ENCODE measurements around the gene UBE2E1.
"Not testable (repeated sequence)": the region's sequence is repeated elsewhere in the genome, so short reads cannot be mapped to it uniquely, and the experiment has no call there.

The UBE2E1 gene

GRCh38 chr3:23845326-23846216 is 39.8 kb downstream of the UBE2E1 start:
- no peak for DNase-seq (ENCODE audit: low read depth in 2 of 2)

GRCh38 chr3:23849462-23849861 is 43.7 kb downstream of the UBE2E1 start:
- not testable (repeated sequence) for DNase-seq (ENCODE audit: low read depth in 2 of 2)

GRCh38 chr3:23856286-23856685 is 50.5 kb downstream of the UBE2E1 start:
- DNase-seq (ENCODE audit: low read depth in 2 of 2): no peak

GRCh38 chr3:23859012-23859743 is 53.4 kb downstream of the UBE2E1 start:
- no peak for DNase-seq (ENCODE audit: low read depth in 2 of 2)

GRCh38 chr3:23859839-23860382 is 54.2 kb downstream of the UBE2E1 start:
- no peak for DNase-seq (ENCODE audit: low read depth in 2 of 2)

GRCh38 chr3:23861689-23862088 is 55.9 kb downstream of the UBE2E1 start:
- no peak for DNase-seq (ENCODE audit: low read depth in 2 of 2)

- DNase-seq (ENCODE audit: low read depth in 2 of 2): no peak
Measured at GRCh38 chr3:23863060-23863459, 57.3 kb downstream of the UBE2E1 start.

- DNase-seq (ENCODE audit: low read depth in 2 of 2): no peak
Measured at GRCh38 chr3:23864931-23865330, 59.2 kb downstream of the UBE2E1 start.

- DNase-seq (ENCODE audit: low read depth in 2 of 2): no peak
Measured at GRCh38 chr3:23865595-23866396, 60.0 kb downstream of the UBE2E1 start.

GRCh38 chr3:23867400-23867799 is 61.6 kb downstream of the UBE2E1 start:
- no peak for DNase-seq (ENCODE audit: low read depth in 2 of 2)

- DNase-seq (ENCODE audit: low read depth in 2 of 2): no peak
Measured at GRCh38 chr3:23867838-23868237, 62.1 kb downstream of the UBE2E1 start.

GRCh38 chr3:23869977-23870662 is 64.4 kb downstream of the UBE2E1 start:
- DNase-seq (ENCODE audit: low read depth in 2 of 2): no peak

GRCh38 chr3:23870663-23871043 is 64.9 kb downstream of the UBE2E1 start:
- not testable (repeated sequence) for DNase-seq (ENCODE audit: low read depth in 2 of 2)

GRCh38 chr3:23871361-23871760 is 65.6 kb downstream of the UBE2E1 start:
- DNase-seq (ENCODE audit: low read depth in 2 of 2): not testable (repeated sequence)

GRCh38 chr3:23872330-23872729 is 66.6 kb downstream of the UBE2E1 start:
- no peak for DNase-seq (ENCODE audit: low read depth in 2 of 2)

- DNase-seq (ENCODE audit: low read depth in 2 of 2): no peak
Measured at GRCh38 chr3:23873941-23874340, 68.2 kb downstream of the UBE2E1 start.

GRCh38 chr3:23874359-23875112 is 68.8 kb downstream of the UBE2E1 start:
- no peak for DNase-seq (ENCODE audit: low read depth in 2 of 2)

GRCh38 chr3:23875113-23875725 is 69.5 kb downstream of the UBE2E1 start:
- DNase-seq (ENCODE audit: low read depth in 2 of 2): no peak

- DNase-seq (ENCODE audit: low read depth in 2 of 2): no peak
Measured at GRCh38 chr3:23876923-23877322, 71.2 kb downstream of the UBE2E1 start.

Data from stimulated activated CD8-positive, alpha-beta memory T cell treated with anti-CD3 and anti-CD28 coated beads, Interleukin-7, amount 100 ng/mL, for 1 hour (primary cell).